Measurements from ENCODE around the gene VDR.

- peak; percentile 21 to 45 (median 33) for TF ChIP-seq CTCF (IDR thresholded peaks at IDR 0.05)
- TF ChIP-seq POLR2A (IDR thresholded peaks at IDR 0.05), result no peak
These were observed 66.4 kb downstream of the VDR start for GRCh38 chr12:47838286-47838931.
